GM18517 (cell line): ENCODE data around the gene XNDC1N.

Experiments
- ATAC-seq: cut with Tn5 transposase; IDR thresholded peaks from one replicate; pipeline ENCODE4 v1.9.1; 2021; ENCODE audit warnings: mild to moderate bottlenecking, moderate library complexity; ENCODE audit not compliant: unreplicated experiment

The XNDC1N gene, protein sequence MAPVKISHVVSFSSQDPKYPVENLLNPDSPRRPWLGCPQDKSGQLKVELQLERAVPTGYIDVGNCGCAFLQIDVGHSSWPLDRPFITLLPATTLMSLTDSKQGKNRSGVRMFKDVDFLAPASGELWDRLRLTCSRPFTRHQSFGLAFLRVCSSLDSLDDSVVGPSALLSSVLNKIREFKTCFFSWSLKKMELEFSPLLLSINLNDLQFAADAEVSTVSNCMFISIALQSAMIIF

DNA sequence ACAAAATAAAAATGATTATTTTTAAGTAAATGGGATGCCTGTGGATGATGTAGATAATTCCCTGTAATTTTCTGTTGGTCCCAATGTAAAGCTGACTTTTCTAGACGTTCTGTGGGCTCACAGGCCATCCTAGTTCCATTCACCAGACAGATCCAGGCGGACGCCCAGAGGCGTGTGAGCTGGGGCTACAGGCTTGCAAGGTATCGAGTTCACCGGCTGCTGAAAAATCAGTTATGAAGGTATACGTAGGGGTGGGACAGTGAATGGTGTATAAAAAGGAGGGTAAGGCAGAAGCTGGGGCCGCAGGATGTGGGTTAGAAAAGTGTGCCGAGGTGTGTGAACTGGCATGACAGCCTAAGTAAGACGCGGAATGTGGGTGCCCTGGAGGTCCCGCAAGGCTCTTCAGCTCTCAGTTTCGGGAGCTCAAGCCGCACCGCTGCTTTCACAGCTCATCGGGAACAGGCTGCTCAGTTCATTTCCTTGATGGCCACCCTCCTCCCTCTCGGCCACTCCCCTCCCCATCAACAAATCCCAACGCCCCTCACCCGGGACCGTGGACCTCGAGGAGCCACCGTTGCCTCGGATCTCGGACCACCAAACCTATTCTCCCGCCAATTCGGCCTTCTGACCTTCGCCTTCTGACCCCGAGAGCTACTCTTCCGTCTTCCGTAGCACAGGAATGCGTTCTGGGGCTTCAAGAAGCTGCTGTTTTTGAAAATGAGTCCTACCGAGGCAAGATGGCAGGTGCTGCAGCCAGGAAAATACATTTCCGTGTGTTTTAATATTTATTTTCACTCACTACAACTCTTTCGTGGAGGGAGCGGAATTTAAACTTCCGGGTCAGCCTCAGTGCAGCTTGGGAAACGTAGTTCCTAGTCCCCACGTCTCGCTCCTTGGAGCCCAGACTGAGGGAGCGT, at the start of gene XNDC1N:
TSS of gene XNDC1N (minus strand) at position 775 of the 917 bp plus-strand sequence. CDS start 5,241 bp downstream, outside the sequence.
- ATAC-seq: peak; percentile 72

DNA sequence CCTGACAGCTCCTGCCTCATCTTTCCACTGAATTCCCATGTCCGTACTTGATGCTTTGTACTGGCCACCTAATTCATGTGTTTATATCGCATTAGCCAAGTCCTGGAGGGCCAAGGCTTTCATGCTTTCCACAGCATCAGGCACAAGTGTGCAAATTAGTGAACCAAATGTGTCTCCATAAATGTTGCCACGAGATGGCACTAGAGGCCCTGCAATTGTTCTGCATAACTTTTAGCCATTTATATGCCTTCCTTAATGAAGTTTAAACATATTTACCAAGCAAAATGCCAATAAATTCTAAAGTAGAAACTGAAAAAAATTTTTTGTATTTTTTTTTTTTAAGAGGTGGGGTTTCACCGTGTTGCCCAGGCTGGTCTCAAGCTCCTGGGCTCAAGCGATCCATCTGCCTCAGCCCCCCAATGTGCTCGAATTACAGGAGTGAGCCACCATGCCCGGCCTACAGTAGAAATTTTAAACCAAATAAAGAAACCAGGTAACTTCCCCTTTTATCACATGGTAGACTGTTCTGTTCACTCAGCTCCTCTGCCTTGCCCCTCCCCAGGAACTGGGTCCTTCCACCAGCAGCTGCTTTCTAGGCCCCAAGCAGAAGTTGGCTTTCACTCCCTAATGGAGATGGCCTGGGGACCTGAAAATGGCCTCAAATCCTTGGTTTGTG, 49.5 kb upstream of the XNDC1N start:
- no peak for ATAC-seq

DNA sequence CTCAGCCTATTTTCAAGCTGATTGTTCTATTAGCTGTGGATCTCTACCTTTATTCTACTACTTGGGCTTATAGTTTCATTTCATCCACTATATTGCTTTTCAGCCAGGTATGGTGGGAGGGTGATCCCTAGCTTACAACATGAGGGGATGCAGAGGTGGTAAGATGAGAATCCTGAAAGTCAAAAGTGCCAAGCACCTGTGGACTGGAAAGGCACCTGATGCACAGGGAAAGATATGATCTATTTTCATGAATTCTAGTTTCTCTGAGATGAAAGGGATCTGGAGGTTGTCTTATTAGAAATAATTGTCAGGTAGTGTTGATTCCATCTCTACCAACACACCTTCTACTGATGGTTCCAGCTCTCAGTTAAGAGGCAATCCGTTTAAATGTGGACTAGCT, 48.7 kb upstream of the XNDC1N start:
- ATAC-seq: no peak

DNA sequence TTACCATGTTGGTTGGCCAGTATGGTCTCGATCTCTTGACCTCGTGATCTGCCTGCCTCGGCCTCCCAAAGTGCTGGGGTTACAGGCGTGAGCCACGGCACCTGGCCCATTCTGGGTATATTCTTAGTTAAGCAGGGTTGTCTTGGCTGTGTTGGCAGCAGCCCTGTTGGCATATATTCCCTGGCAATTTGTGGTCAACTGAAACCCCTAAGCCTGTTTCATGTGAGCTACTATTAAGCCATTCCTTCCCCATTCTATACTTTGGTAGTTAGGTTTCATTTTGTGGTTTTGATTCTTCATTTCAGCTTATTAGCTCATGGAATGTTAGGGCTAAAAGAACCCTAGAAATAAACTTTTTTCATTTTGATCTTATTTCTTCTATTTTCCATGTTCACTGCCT, 48.2 kb upstream of the XNDC1N start:
- no peak for ATAC-seq

DNA sequence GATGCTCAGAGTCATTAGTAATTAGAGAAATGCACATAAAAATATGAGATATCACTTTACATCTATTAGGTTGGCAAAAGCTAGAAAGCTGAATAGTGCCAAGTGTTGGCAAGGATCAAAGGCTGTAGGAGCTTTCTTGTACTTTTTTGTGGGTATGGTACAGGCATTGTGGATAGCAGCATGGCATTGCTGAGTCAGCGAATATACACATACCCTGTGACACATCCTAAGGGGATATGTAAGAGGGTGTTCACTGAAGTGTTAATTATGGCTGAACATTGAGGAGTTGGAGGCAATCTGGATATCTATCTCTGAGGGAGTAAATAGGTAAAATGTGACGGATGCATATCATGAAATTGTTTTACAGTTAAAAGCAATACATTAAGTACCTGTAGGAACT, 43.3 kb upstream of the XNDC1N start:
- ATAC-seq: no peak

DNA sequence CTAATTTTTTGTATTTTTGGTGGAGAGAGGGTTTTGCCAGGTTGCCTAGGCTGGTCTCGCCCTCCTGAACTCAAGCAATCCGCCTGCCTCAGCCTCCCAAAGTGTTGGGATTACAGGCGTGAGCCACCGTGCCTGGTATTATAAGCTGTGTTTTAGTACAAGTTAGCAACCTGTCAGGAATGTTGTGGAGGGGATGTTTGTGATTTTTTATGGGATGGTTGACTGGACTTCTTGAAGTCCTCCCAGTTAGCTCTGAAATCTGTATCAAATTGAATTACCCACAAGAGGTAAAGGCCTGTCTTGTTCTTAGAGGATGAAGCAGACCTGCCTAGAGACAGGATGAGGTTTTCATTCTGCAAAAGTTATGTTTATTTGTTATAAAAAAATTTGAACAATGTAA, 36.2 kb upstream of the XNDC1N start:
- no peak for ATAC-seq

DNA sequence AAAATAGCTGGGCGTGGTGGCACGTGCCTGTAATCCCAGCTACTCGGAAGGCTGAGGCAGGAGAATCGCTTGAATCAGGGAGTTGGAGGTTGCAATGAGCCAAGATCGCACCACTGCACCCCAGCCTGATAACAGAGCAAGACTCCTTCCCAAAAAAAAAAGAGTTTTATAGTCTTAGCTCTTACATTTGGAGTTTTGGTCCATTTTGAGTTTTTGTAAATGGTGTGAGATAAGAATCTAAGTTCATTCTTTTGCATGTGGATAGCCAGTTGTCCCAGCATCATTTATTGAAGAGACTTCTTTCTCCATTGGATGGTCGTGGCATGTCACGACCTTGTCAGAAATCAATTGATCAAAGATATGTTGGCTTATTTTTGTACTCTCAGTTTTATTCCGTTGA, 35.1 kb upstream of the XNDC1N start:
- ATAC-seq: no peak

DNA sequence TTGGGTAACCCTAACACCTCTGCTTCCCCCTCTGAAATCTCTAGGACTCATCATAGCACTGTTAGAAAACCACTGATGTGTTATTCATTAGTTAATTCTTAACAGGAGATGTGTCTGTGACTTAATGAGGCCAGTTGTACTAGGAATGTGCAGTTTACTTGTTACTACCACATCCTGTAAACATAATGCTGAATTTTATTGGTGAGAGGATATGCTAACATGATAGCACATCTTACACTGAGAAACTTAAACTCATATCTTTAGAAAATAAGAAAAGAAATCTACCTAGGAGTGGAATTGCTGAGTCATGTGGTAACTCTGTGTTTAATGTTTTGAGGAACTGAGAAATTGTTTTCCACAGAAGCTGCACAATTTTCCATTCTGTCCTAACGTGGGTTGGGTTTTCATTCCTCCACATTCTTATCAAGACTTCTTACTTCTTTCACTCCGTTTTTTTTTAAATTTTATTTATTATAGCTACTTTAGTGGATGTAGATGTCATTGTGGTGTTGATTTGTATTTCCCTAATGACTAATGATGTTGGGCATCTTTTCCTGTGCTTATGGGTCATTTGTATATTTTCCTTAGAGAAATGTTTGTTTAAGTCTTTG, 34.1 kb upstream of the XNDC1N start:
- peak; percentile 77 for ATAC-seq

DNA sequence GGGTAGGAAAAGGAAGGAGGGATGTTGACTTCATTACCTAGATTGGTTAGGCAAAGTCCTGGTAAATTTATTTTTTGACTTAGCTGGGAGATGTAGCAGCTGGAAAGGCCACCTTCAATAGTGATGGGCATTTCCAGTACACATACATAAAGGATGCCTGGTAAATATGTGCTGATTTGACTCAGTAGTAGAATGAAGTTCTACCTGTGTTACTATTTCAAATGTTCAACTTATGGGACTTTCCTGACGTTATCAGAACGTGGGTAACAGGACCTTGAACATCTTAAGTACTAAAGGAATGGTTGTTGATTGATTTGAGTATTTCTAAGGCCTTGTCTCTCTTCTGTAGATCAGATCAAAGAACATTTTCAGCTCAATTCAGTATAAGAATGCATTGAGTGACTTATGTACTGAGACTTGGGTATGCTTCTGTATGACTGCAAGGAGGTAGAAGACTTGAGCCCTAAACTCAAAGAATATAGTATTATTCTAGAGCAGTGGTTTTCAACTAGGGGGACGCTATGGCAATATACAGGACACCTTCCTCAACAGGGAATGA, 27.6 kb upstream of the XNDC1N start:
- ATAC-seq: no peak

DNA sequence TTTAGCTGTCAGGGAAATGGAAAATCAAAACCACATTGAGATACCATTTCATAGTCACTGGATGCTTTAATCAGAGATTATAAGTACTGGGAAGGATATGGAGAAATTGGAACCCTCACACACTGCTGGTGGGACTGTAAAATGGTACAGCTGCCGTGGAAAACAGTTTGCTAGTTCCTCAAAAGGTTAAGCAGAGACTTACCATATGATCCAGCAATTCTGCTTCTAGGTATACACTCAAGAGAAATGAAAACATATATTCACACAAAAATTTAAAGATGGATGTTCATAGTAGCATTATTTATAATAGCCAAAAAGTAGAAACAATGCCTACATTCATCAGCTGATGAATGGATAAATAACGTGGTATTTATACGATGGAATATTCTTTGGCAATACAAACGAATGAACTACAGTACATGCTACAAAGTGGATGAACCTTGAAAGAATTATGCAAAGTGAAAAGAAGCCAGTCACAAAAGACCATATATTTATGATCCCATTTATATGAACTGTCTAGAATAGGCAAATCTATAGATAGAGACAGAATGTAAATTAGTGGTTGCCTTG, 23.4 kb upstream of the XNDC1N start:
- ATAC-seq: no peak

DNA sequence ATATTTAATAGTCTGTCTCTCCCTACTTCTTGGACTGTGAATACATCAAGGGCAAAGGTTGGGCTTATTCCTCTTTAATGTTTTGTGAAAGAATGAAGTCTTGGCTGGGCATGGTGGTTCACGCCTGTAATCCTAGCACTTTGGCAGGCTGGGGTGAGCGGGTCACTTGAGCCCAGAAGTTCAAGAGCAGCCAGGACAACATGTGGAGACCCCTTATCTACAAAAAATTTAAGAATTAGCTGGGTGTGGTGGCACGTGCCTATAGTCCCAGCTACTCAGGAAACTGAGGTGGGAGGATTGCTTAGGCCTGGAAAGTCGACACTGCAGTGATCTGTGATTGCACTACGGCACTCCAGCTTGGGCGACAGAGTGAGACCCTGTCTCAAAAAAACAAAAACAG, 20.6 kb upstream of the XNDC1N start:
- no peak for ATAC-seq

DNA sequence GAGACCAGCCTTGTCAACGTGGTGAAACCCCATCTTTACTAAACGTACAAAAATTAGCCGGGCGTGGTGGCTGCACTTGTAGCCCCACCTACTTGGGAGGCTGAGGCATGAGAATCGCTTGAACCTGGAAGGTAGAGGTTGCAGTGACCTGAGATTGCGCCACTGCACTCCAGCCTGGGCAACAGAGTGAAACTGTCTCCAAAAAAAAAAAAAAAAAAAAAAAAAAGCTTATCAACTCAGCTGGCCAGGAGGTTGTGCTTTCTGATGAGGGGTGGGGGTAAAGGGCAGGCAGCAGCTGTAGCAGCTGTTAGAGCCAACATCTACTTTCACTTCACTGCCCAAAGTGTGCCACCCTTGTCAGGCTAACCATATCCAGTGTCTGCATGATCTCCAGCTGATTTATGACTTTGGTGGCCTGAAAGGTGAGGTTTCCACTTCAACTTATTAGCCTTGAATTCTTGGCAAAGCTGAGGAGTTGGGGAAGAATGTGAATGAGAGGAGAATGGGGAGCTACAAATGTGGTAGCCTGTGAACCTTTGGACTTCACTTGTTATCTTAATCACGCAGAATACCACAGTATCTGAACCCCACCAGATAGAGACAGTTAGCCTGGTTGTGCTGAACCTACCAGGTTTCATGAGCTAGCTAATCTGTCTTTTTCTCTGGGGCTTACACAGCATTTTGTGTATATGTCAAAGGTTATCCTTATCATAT, 20.1 kb upstream of the XNDC1N start:
- ATAC-seq: no peak

DNA sequence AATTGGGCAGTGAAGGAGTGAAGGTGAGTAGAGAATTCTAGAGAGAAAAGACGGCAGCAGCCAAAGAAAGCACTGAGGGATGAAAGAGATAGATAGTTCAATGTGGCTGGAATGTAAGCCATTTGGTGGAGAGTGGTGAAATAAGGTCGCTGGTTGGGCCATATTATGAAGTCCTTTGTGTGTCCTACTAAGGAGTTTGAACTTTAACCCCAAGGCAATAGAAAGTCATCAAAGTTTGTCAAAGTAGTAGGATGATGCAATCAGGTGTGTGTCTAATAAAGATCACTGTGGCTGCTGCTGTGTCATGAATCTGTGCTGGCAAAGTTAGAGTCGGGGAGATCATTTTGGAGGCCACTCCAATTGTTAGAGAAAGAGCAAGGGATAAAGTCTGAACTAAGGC, 19.1 kb upstream of the XNDC1N start:
- ATAC-seq: no peak

DNA sequence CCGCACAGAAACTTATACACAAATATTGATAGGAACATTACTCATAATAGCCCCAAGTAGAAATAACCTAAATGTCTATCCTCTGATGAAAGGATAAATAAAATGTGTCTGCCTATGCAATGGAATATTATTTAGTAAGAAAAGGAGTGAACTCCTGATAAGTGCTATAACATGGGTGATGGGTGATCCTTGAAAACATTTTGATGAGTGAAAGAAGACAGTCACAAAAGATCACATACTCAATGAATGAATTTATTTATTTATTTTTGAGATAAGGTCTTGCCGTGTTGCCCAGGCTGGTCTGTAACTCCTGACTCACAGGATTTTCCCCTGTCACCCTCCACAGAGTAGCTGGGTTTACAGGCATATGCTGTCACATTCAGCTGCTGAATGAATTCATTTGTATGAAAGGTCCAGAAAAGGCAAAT, 17.8 kb upstream of the XNDC1N start:
- no peak for ATAC-seq

DNA sequence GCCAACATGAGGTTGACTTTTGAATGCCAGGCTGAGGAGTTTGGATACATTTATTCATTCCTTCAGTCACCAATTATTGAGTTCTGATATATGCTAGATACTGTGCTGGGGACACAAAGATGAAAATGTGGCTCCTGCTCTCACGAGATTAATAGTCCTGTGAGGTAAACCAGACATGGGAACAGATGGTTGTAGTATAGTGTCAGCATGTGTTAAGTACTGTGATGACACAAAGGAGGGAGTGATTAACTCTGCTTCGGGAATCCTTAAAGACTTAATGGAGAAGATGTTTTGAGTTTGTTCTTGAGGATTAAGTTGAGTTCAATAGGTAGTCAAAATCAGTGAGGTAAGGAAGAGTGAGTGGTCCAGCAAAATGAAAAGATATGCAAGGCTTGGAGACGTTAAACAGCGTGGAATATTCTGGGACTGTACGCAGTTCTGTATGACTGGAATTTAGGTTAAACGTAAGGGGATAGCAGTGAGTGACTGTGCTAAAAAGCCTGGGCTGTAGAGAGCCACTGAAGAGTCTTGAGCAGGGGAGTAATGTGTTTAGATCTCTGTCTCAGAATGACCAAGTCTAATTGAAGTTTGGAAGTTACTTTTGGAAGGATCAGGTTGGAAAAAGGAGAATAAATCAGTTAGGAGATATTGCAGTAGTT, 12.3 kb upstream of the XNDC1N start:
- no peak for ATAC-seq

DNA sequence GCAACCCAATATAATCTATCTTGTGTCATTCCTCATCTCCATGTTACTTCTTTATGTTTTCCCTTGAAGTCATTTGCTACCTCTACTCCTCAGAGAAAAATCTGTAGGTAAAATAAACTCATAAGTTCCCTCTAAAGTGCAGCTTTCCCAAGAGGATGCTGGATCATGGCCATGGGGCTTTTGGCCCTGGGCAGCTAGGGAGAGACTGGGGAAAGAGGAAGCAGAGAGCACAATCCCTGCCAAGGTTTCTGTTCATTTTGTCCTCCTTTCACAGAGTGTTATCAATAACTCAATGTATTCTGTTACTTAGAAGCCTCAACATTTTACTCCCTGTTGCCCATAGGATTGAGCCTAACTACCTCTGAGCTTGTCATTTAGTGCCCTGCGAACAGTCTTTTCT, 9.4 kb upstream of the XNDC1N start:
- ATAC-seq: no peak

DNA sequence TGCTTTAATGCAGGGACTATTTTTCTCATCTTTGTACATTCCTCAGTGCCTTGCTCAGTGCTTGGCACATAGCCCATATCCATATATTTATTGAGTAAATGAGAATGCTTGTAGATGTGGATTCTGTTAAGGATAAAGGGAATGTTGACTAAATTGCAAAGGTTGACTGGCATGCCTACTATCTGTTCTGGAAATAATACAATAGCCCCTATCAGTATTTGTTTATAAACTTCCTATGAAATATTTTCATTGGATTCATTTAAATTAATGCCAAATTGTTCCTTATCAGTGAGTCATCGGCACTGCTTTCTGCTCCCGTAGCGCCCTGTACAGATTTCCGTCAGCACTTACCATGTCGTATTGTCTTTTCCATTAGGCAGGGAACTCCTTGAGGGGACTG, 8.4 kb upstream of the XNDC1N start:
- ATAC-seq: no peak

DNA sequence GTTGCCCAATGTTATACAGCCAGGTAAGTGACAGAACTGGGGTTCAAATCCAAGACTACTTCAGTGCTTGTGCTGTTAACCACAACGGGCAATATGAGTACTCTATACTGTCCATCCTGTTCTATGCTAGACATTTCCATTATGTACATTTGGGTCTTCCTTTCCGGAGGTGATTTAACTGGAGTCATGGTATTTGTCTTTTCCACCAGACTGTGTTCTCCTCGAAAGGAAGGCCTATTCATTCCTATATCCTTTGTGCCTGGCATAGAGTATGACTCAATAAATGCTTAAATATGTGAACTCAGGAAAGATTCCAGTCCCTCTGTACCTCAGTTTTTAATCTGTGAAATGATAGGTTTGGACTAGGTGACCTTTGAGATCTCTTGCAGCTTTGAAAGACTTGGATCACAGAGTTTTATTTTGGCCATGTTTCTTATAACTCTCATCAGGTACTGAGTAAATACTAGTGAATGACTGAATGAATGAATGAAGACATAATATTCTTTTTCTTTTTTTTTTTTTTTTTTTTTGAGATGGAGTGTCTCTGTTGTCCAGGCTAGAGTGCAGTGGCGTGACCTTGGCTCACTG, 7.0 kb upstream of the XNDC1N start:
- ATAC-seq: no peak

DNA sequence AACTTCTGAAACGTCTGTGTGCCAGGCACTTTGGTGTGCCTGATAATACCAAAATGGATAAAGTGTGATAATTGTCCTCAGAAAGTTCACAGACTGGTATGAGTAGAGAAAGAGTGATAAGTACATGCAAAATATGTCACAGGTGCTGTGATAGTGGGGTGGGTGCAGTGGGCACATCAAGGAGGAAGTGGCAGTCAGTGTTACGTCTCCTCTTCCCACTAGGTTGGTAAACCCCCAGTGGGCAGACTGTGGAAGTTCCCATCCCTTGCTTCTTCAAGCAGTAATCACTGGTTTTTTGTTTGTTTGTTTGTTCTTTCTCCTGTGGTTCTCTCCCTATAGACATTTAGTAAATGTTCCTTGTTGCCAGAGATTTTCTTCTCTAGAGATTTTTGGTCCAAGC, 5.8 kb upstream of the XNDC1N start:
- ATAC-seq: no peak
